Glutamatergic neuron (in vitro differentiated cells): ENCODE measurements around the gene DDX52. TPM values are rescaled to one million over a fixed set of nuclear protein-coding genes. Genes with fewer than 3 reads are reported as not detected.

ENCODE experiments used
- DNase-seq: peaks from one replicate; pipeline ENCODE4 v3.0.0; 2022
- H3K27ac Mint-ChIP-seq: one replicate; pipeline ENCODE4 v1.8.0; 2020; ENCODE audit warnings: mild to moderate bottlenecking, mixed read lengths, inconsistent platforms; ENCODE audit not compliant: unreplicated experiment
- H3K27me3 Mint-ChIP-seq: one replicate; pipeline ENCODE4 v1.8.0; 2020; ENCODE audit warnings: mild to moderate bottlenecking, moderate library complexity, mixed read lengths, inconsistent platforms; ENCODE audit not compliant: unreplicated experiment
- H3K36me3 Mint-ChIP-seq: one replicate; pipeline ENCODE4 v1.8.0; 2020; ENCODE audit warnings: mild to moderate bottlenecking, mixed read lengths, inconsistent platforms; ENCODE audit not compliant: unreplicated experiment
- H3K4me1 Mint-ChIP-seq: one replicate; pipeline ENCODE4 v1.8.0; 2020; ENCODE audit warnings: mild to moderate bottlenecking, low read depth, mixed read lengths, inconsistent platforms; ENCODE audit not compliant: unreplicated experiment
- H3K4me3 Mint-ChIP-seq: one replicate; pipeline ENCODE4 v1.8.0; 2020; ENCODE audit warnings: mild to moderate bottlenecking, mixed read lengths, inconsistent platforms; ENCODE audit not compliant: unreplicated experiment
- H3K9me3 Mint-ChIP-seq: one replicate; pipeline ENCODE4 v1.8.0; 2020; ENCODE audit warnings: mild to moderate bottlenecking, moderate library complexity, mixed read lengths, inconsistent platforms; ENCODE audit not compliant: unreplicated experiment
- CTCF ChIP-seq: fragments of 200-600 bp; sonication (generic); IDR thresholded peaks from one replicate; pipeline ENCODE4 v1.5.0; 2021; ENCODE audit not compliant: partially characterized antibody, unreplicated experiment
- total RNA-seq: library from RNA; stranded (reverse); fragmentation: NEBNext Ultra II Directional; extraction: Animal tissue kit (Norgen Biotek cat#: 25700); gene quantifications from one replicate; pipeline ENCODE4 v1.2.1, GENCODE V29; 2021; ENCODE audit not compliant: unreplicated experiment

Gene DDX52
- total RNA-seq, 1 donor from 2014 or later = 47.4 TPM

GRCh38 chr17:37678036-37678435, 34.8 kb upstream of the DDX52 start:
- H3K36me3 Mint-ChIP-seq = no peaks in the 10 kb centered on the region
- DNase-seq = no peak
- no peaks in the 10 kb centered on the region for H3K27me3 Mint-ChIP-seq
- H3K9me3 Mint-ChIP-seq = peaks cover 3% of the 10 kb centered on the region
- no peaks in the 10 kb centered on the region for H3K4me1 Mint-ChIP-seq
- no peak overlapping the region for H3K4me3 Mint-ChIP-seq
- no peak overlapping the region for H3K27ac Mint-ChIP-seq
- no peak for TF ChIP-seq CTCF

- DNase-seq = no peak
- Mint-ChIP-seq H3K4me1 (no peaks in the 10 kb centered on the region), H3K27me3 (no peaks in the 10 kb centered on the region), H3K36me3 (no peaks in the 10 kb centered on the region), H3K9me3 (peaks cover 3% of the 10 kb centered on the region), H3K27ac (no peak overlapping the region), H3K4me3 (no peak overlapping the region)
- no peak for TF ChIP-seq CTCF
Observed at GRCh38 chr17:37677021-37677420, 33.8 kb upstream of the DDX52 start.

DNA sequence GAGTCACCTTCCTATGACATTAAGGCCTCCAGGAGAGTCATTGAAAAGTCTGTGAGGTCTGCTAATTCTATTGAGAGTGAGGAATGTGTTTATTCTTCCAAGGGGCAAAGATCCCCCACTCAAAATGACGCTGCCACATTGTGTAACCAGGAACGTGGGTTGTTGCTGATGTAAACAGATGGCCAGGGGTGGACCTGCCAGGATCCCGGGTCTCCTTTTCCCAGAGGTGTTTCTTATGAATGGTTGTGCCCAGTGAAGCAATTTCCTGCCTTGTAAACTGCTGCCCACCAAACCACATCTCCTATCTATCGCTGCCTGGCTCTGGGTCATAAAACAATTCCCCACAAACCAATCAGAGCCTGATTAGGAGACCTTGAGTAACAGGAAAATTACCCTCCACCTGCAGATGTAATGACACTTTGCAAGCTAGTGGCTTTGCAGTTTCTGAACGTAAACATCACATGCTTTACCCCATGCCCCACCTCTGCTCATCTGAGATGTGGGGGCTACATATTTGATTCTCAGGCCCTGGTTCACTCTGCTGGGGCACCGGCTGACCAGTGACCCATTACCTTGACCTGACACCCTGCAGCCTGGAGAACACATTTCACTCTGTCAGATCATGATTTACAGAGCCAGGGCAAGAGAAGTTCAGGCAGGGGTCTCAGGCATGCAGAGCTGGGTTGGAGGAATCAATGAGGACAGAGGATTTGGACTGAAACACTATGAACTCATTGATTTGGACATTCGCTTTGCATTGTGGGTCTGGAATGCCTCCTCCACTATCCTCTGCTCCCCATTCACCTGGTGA, 33.1 kb upstream of the DDX52 start:
- no peak for DNase-seq
- H3K27ac Mint-ChIP-seq = no peak overlapping the region
- no peak overlapping the region for H3K4me3 Mint-ChIP-seq

DNA sequence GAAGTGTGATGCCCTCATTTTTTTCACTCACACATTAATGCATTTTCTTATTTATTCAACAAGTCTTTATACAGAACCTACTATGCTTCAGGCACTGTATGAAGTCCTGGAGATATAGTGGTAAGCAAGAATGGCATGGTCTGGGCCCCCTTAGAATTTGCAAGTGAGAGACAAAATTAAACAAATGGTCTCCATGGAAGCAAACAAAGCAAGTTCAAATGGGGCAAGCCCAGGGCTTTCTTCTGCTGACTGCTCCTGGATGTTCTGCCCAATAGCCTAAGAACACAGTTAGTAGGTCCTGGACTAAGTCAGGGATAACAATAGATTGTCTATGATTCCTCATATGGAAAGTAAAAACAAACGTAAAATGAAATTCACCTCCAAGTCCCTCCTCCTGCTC, 31.3 kb upstream of the DDX52 start:
- Mint-ChIP-seq H3K4me3 (no peak overlapping the region), H3K9me3 (peaks cover 1% of the 10 kb centered on the region), H3K4me1 (no peaks in the 10 kb centered on the region), H3K36me3 (no peaks in the 10 kb centered on the region), H3K27ac (no peak overlapping the region), H3K27me3 (no peaks in the 10 kb centered on the region)
- TF ChIP-seq CTCF = no peak
- DNase-seq = no peak

More for the DNA sequence above, 33.1 kb upstream of the DDX52 start:
- Mint-ChIP-seq H3K36me3 (no peaks in the 10 kb centered on the region), H3K27me3 (no peaks in the 10 kb centered on the region), H3K9me3 (peaks cover 1% of the 10 kb centered on the region), H3K4me1 (no peaks in the 10 kb centered on the region)
- no peak for TF ChIP-seq CTCF

DNA sequence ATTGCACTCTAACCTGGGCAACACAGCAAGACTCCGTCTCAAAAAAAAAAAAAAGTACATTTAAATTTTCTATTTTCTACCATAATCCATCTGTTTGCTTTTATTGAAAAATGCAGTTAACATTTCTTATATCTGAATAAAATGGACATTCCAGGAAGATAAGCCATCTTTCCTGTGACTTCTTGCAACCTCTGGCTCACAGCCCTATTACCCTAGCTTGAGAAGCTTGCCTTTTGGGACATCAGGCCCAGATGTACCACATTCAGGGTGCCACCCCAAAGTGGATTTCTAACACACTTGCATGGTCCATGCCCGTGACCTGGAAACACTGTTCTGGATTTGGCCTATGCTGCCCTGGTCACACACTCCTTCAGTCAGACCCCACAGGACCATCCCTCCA, 30.1 kb upstream of the DDX52 start:
- Mint-ChIP-seq H3K9me3 (no peaks in the 10 kb centered on the region), H3K36me3 (no peaks in the 10 kb centered on the region), H3K27me3 (no peaks in the 10 kb centered on the region), H3K4me1 (no peaks in the 10 kb centered on the region), H3K27ac (no peak overlapping the region), H3K4me3 (no peak overlapping the region)
- TF ChIP-seq CTCF = no peak
- no peak for DNase-seq
